HG03066 (cell line): Measurements from ENCODE around the gene TXN2.
"Not testable (repeated sequence)": the region's sequence is repeated elsewhere in the genome, so short reads cannot be mapped to it uniquely, and the experiment has no call there.

Experiments used
- ATAC-seq: cut with Tn5 transposase; IDR thresholded peaks from one replicate; pipeline ENCODE4 v1.9.1; 2021; ENCODE audit warnings: low read depth; ENCODE audit not compliant: unreplicated experiment

Gene TXN2

DNA sequence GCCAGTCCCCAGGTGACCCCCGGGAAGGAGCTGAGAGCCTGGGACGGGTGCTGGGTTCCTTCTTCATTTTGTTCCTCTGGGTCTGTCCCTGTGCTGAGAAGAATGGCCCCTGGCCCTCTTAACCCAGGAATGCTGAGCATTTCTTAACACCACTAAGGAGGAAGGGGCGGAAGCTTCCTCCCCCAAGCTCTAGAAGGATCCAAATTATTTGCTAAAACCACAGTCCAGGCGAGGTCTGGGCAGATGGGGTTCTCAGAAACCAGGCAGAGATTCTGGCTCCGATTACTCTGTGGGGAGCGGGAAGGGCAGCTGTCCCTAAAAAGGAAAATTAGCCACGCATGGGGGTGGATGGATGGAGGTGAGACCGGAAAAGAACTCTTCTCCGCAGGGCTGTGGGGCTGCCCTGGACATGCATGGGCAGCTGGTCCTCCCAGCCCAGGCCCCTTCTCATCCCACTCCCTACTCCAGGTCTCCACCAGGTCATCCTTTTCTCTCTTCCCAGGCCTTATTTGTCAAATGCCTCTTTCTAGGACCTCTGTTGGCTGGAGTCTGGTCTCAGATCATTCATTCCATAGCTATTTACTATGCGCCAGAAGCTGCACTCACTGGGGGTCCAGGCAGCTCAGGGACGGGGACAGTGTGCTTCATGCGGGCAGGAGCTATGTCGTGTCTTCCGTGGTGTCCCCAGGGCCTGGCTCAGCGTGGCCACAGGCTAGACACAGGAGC is 48.7 kb downstream of the TXN2 start:
- ATAC-seq = no peak

DNA sequence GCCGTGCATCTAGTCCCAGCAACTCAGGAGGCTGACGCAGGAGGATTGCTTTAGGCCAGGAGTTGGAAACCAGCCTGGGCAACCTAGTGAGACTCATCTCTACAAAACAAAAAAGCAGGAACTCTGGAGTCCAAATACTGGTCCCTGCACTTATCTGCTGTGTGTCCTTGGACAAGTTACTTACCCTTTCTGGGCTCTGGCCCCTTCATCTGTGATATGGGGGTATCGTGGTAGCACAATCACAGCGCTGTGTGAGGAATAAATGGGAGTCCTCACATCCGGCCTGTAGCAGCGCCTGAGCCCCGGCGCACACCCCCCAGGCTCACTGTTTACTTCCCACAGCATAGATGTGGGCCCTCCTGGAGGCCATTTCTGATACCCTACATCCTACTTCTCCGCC is 49.5 kb downstream of the TXN2 start:
- no peak for ATAC-seq

DNA sequence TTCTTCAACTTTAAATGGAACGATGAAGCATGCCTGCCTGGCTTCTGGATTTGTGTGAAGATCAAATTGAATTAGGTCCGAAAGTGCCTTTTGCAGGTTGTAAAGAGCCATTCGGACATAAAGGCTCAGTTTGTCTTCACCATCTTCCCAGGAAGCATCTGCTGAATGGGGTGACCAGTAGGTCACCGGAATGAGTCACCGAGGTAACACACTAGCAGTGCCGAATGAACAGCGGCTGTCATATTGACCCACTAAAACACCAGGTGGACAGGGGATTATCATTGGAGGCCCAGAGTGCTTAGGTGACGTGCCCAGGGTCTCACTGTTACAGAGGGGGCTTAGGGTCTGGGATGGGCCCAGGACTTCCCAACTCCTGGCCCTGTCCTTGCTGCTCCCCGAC is 50.6 kb downstream of the TXN2 start:
- ATAC-seq = no peak

DNA sequence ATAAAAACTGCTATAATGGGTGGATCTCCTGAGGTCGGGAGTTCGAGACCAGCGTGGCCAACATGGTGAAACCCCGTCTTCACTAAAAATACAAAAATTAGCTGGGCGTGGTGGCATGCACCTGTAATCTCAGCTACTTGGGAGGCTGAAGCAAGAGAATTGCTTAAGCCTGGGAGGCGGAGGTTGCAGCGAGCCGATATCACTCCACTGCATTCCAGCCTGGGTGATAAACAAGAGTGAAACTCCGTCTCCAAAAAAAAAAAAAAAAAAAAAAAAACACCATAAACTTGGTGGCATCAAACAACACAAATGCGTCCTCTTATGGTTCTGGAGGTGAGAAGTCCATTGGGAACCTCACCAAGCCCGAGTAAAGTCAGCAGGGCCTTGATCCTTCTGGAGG is 53.5 kb downstream of the TXN2 start:
- not testable (repeated sequence) for ATAC-seq

DNA sequence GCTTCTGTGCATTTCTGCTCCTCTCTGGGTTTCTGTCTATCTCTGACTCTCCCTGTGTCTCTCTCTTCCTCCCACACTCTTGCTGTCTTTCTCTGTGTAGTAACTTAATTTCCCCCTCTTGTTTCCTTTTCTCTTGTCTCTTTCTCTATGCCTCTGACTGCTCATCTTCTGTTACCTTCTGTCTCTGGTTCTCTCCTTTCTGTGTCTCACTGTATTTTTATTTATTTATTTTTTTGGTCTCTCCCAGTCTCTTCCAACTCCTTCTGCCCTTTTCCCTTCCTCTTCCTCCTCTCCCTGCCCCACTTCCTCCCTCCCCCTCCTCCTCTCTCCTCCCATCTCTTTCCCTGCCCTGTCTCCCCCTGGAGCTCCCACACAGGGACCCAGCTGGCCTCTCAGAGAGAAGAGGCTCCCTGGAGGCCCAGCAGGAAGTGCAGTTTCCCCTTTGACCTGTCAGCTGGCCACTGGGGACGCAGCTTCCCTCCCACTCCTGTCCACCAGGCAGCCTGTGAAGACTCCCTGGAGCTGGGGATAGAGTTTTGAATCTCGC is 55.4 kb downstream of the TXN2 start:
- ATAC-seq = no peak

DNA sequence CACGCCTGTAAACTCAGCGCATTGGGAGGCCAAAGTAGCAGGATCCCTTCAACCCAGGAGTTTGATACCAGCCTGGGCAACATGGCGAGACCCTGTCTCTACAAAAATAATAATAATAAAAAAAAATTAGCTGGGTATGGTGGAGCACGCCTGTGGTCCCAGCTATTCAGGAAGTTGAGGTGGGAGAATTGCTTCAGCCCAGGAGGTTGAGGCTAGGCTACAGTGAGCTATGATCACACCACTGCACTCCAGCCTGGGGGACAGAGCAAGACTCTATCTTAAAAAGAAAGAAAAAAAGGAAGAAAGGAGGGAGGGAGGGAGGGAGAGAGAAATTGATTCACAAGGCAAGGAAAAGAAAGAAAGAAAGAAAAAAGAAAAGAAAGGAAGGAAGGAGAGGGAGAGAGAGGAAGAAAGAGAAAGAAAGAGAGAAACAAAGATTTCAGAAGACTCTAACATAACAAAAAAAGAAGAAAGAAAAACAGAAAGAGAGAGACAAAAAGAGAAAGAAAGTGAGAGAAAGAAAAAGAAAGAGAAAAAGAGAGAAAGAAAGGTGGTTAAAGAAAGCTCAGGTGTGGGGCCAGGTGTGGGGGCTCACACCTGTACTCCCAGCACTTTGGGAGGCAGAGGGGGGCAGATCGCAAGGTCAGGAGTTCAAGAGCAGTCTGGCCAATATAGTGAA is 56.4 kb downstream of the TXN2 start:
- no peak for ATAC-seq

DNA sequence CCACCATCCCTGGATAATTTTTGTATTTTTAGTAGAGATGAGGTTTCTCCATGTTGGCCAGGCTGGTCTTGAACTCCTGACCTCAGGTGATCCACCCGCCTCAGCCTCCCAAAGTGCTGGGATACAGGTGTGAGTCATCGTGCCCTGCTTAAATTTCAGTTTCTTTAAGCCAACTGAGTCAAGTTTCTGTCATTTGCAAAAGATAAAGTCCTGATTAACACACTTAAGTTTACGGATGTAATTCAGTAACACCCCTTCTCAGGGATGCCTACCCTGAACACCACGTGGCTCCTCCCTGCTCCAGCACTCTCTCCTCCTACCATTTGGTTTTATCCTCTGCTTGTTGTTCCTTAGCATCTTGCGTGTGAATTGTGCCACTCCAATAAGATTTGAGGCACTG is 57.0 kb downstream of the TXN2 start:
- not testable (repeated sequence) for ATAC-seq

DNA sequence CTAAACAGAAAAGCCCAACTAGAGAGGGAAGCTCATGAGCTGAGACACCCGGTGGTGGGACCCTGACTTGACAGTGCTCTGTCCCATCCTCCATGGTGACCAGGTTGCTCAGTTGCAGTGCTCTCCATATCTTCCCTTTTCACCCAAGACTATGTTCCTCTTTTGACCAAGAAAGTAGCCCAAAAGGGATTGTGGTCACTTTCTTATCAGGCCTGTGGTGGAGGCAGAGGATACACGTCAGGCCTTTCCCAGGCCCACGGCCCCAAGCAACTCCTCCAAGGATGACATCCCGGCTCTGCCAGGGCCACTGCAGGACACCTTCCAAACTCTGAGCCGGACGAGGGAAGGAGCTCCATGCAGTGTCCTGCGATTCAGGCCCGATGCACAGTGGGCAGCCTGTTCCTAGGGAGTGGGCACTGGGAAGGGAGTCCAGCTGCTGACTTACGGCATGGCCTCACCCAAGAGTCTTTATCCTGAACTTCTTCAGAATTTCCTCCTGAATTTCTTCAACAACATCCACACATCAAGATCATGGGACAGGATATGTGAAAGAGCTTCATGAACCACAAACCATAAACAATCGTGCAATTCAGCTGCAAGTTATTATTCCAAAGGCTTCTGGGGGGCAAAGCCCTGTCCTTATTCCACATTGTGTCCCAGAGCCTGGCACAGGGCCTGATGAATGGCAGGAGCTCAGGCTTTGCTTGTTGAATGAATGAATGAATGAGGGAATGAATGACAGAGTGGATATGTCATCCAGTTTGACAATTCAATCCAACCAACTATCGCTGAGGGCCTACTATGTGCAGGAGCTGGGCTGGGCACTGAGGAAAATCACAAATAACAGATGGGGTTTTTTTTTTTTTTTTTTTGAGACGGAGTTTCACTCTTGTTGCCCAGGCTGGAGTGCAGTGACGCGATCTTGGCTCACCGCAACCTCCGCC is 57.7 kb downstream of the TXN2 start:
- ATAC-seq = no peak

DNA sequence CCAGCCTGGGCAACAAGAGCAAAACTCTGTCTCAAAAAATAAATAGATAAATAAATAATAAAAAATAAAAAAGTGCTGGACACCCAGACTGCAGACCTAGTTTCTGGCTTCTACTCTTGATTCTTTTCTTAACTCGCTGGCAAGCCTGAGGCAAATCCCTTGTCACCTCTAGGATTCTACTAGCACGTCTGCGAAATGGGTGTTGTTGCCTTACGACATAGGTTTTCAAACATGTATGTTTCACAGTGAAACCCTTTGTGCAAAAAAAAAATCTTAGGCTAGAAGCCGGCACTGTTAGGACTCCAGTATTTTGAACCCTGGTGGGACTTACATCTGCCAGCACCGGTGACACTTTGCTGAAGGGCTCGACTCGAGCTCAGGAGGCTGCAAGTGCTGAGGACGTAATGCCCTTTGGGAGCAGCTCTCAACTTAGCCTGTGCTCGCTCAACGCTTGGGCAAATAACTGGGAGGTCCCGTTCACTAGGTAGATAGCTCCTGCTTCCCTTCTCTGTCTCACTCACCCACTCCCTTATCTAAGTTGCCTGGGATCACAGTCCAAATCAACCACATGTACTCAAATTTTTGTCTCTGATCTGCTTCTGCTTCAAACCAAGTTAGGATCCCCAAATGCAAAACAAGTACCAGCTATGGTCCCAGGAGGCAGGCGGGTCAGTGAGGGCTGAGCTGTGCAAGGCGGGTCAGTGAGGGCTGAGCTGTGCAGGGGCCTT is 59.0 kb downstream of the TXN2 start:
- ATAC-seq = no peak

DNA sequence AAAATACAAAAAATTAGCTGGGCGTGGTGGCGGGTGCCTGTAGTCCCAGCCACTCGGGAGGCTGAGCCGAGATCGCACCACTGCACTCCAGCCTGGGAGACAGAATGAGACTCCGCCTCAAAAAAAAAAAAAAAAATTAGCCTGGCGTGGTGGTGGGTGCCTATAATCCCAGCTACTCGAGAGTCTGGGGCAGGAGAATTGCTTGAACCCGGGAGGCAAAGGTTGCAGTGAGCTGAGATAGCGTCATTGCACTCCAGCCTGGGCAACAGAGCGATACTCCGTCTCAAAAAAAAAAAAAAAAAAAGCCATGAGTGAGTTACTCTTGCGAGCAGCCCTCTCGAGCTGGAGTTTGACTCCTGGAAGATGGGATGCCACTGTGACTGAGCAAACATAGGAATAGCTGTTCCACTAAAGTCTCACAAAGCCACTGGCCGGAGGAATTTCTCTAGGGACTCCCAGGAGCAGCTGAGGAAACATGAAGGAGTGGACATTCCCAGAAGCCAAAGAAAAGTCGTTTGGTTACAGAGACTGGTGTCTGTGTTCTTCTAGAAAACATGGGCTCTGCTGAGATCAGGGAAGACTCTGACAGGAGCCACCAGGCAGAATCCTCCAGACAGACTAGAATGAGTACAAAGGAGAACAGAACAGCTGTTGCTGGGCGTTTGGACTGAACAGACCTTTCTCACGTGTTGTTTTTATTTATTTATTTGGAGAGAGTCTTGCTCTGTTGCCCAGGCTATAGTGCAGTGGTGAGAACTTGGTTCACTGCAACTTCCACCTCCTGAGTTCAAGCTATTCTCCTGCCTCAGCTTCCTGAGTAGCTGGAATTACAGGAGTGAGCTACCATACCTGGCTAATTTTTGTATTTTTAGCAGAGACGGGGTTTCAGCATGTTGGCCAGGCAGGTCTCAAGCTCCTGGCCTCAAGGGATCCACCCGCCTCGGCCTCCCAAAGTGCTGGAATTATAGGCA is 61.2 kb downstream of the TXN2 start:
- ATAC-seq = no peak

DNA sequence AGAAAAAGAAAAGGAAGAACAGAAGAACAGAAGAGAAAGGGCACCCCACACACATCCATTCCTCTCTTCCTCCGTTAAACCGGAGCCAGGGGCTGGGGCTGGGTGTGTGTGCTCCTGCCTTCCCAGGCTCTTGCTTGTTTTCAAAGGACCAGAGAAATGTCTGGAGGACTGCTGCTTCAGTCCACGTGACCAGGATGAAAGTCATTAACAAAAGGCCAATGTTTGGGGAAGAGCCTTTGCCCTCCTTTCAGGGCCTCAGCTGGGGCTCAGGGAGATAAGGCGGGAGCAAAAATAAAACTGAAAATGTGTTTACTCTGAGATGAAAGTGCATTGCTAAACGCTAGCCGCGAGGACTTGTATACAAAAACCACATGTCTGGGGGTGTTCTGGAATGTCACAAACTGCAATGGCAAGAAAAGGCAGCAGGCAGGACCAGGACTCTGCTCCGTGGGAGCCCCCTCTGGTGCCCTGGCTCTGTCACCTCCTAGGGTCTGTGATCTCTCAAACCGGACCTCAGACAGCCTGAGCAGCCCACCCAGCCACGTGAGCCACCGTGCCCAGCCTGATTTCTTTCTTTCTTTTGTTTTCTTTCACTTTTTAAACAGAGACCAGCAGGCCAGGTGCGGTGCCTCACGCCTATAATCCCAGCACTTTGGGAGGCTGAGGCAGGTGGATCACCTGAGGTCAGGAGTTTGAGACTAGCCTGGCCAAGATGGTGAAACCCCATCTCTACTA is 62.1 kb downstream of the TXN2 start:
- ATAC-seq = no peak

DNA sequence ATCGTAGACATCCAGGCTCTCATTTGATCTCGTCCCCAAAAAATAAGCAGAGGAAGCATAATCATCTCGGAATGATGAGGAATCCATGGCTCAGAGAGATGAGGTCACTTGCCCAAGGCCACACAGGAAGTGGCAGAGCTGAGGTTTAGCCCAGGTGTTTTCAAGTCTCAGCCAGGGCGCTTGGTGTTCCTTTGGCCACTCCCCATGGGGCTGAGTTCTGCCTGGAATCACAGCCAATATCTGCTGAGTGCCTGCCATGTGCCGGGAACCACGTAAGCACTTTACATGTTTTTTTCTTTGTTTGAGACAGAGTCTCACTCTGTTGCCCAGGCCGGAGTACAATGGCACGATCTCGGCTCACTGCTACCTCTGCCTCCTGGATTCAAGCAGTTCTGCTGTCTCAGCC is 64.2 kb downstream of the TXN2 start:
- no peak for ATAC-seq
